IMR-90 (cell line): ENCODE results near the gene MPPED2. TPM values are rescaled to one million over a fixed set of nuclear protein-coding genes. Genes with fewer than 3 reads are reported as not detected.

Experiments used
- ATAC-seq: fragments of 200-7000 bp; cut with Tn5 transposase; 2 replicates; pipeline ENCODE4 v1.9.1; 2020; ENCODE audit warnings: low read depth, mild to moderate bottlenecking, moderate library complexity
- BruUV-seq: library from RNA; stranded (reverse); fragments of 400-500 nt; replicated peaks from 2 replicates; lab custom pipeline; 2021; lab: Mats Ljungman, UMichigan
- CTCF ChIA-PET: fragments of 300-600 bp; formaldehyde crosslinking; extraction: SDS; loops from one replicate; lab custom pipeline; 2021; ENCODE audit warnings: antibody characterized with exemption; lab: Yijun Ruan, JAX
- POLR2A ChIA-PET: fragments of 300-600 bp; sonication (Branson Sonifier 250); formaldehyde crosslinking; loops from one replicate; lab custom pipeline; 2022; ENCODE audit warnings: antibody characterized with exemption; ENCODE audit not compliant: unreplicated experiment; lab: Charles Lee
- DNase-seq: peaks from one replicate; pipeline ENCODE4 v3.0.0; 2013
- H2AFZ ChIP-seq: replicated peaks from 2 replicates; pipeline ENCODE3; 2013; ENCODE audit warnings: low read length, mild to moderate bottlenecking; ENCODE audit not compliant: poor library complexity
- H2AK5ac ChIP-seq: 2 replicates; pipeline ENCODE4 v1.6.1; 2013; ENCODE audit warnings: low read depth, low read length, inconsistent platforms
- H2AK9ac ChIP-seq: replicated peaks from 2 replicates; pipeline ENCODE3; 2013; ENCODE audit warnings: mild to moderate bottlenecking, low read depth, low read length, moderate library complexity; ENCODE audit not compliant: poor library complexity
- H2BK120ac ChIP-seq: 2 replicates; pipeline ENCODE4 v1.6.1; 2013; ENCODE audit warnings: low read depth, low read length, inconsistent platforms
- H2BK15ac ChIP-seq: 3 replicates; pipeline ENCODE4 v1.6.1; 2013; ENCODE audit warnings: low read depth, low read length, inconsistent platforms
- H2BK20ac ChIP-seq: 2 replicates; pipeline ENCODE4 v1.6.1; 2013; ENCODE audit warnings: low read depth, mild to moderate bottlenecking, inconsistent platforms, low read length, moderate library complexity
- H2BK5ac ChIP-seq: 2 replicates; pipeline ENCODE4 v1.6.1; 2013; ENCODE audit warnings: mild to moderate bottlenecking, low read depth, low read length, inconsistent platforms; ENCODE audit not compliant: poor library complexity, severe bottlenecking
- H3K14ac ChIP-seq: replicated peaks from 2 replicates; pipeline ENCODE4 v1.6.1; 2013; ENCODE audit warnings: low read depth, low read length, inconsistent platforms
- H3K18ac ChIP-seq: 2 replicates; pipeline ENCODE4 v1.6.1; 2013; ENCODE audit warnings: low read depth, low read length, control low read depth
- H3K23ac ChIP-seq: 2 replicates; pipeline ENCODE4 v1.6.1; 2013; ENCODE audit warnings: low read depth, low read length, inconsistent platforms
- H3K27ac ChIP-seq: 2 replicates; pipeline ENCODE4 v1.5.1; 2013; ENCODE audit warnings: mild to moderate bottlenecking, control low read depth, low read length; ENCODE audit not compliant: insufficient read depth
- H3K27me3 ChIP-seq: 2 replicates; pipeline ENCODE4 v1.6.1; 2013; ENCODE audit warnings: low read length; ENCODE audit not compliant: control insufficient read depth, insufficient read depth
- H3K36me3 ChIP-seq: 2 replicates; pipeline ENCODE4 v1.6.1; 2013; ENCODE audit warnings: low read length, mixed read lengths; ENCODE audit not compliant: control insufficient read depth, insufficient read depth
- H3K4ac ChIP-seq: 2 replicates; pipeline ENCODE4 v1.6.1; 2013; ENCODE audit warnings: low read depth, low read length, inconsistent platforms
- H3K4me1 ChIP-seq: 2 replicates; pipeline ENCODE4 v1.6.1; 2013; ENCODE audit warnings: low read length, mixed read lengths; ENCODE audit not compliant: control insufficient read depth, insufficient read depth
- H3K4me2 ChIP-seq: 2 replicates; pipeline ENCODE4 v1.6.1; 2013; ENCODE audit warnings: low read depth, mild to moderate bottlenecking, control low read depth, low read length, moderate library complexity
- H3K4me3 ChIP-seq: 2 replicates; pipeline ENCODE4 v1.5.1; 2013; ENCODE audit warnings: low read depth, mild to moderate bottlenecking, control low read depth, low read length, moderate library complexity; ENCODE audit not compliant: insufficient read depth
- H3K56ac ChIP-seq: 2 replicates; pipeline ENCODE4 v1.6.1; 2013; ENCODE audit warnings: low read length, inconsistent platforms; ENCODE audit not compliant: insufficient read depth; ENCODE audit errors: extremely low read depth
- H3K79me1 ChIP-seq, 2 experiments: 2 replicates each; pipeline ENCODE4 v1.6.1; 2013; ENCODE audit warnings: low read length in 2 of 2, inconsistent platforms in 1 of 2, low read depth in 1 of 2
- H3K9ac ChIP-seq: 2 replicates; pipeline ENCODE4 v1.6.1; 2013; ENCODE audit warnings: low read depth, low read length, control low read depth
- H3K9me1 ChIP-seq: 2 replicates; pipeline ENCODE4 v1.6.1; 2013; ENCODE audit warnings: low read length, inconsistent platforms; ENCODE audit not compliant: insufficient read depth
- H3K9me3 ChIP-seq: 2 replicates; pipeline ENCODE4 v1.6.1; 2013; ENCODE audit warnings: low read length; ENCODE audit not compliant: control insufficient read depth, insufficient read depth
- H4K20me1 ChIP-seq: 2 replicates; pipeline ENCODE4 v1.6.1; 2013; ENCODE audit warnings: low read length, inconsistent platforms; ENCODE audit not compliant: insufficient read depth
- H4K5ac ChIP-seq: 2 replicates; pipeline ENCODE4 v1.6.1; 2013; ENCODE audit warnings: mild to moderate bottlenecking, low read depth, low read length, control low read depth
- H4K8ac ChIP-seq, 2 experiments: 2 replicates each; pipeline ENCODE4 v1.6.1; 2013; ENCODE audit warnings: low read depth in 2 of 2, low read length in 2 of 2, control low read depth in 1 of 2, inconsistent platforms in 1 of 2
- H4K91ac ChIP-seq: 2 replicates; pipeline ENCODE4 v1.6.1; 2013; ENCODE audit warnings: low read depth, low read length, inconsistent platforms; ENCODE audit not compliant: insufficient read depth
- WGBS, 2 experiments: methylation state at CpG; one replicate each; pipeline versions ENCODE4 v1.1.5 to v1.1.7; 2013; ENCODE audit warnings: missing lambda C conversion rate in 2 of 2; ENCODE audit not compliant: insufficient read length in 1 of 2; ENCODE audit errors: extremely low coverage in 2 of 2; 5-methylcytosine and 5-hydroxymethylcytosine counted together
- dilution Hi-C: fragments of 300-500 bp; cut with HindIII; formaldehyde crosslinking; loops from one replicate; pipeline ENCODE4 v1.14.3; 2018; ENCODE audit warnings: low sequenced_read_pairs; ENCODE audit not compliant: unreplicated experiment
- in situ Hi-C: fragments of 300-500 bp; cut with MboI; formaldehyde crosslinking; loops from 3 replicates; pipeline ENCODE4 v1.14.3; 2019; ENCODE audit warnings: low sequenced_read_pairs, inconsistent platforms, mixed read lengths
- intact Hi-C: fragments of 100-400 bp; cut with micrococcal nuclease; formaldehyde crosslinking; loops from 2 replicates; pipeline ENCODE4 v1.10.0; 2022
- polyA plus RNA-seq, 3 experiments: library from polyadenylated mRNA; depleted of rRNA; stranded (reverse); fragments of >200 nt; gene quantifications; 2 replicates each; pipeline ENCODE4 v1.2.3, GENCODE V29; 2012; ENCODE audit warnings: low replicate concordance in 1 of 3
- total RNA-seq: library from RNA; depleted of rRNA; stranded (reverse); fragments of >200 nt; gene quantifications from 2 replicates; pipeline ENCODE4 v1.2.3, GENCODE V29; 2012
- TF ChIP-seq, protein P1 (sequence below): fragments of 150-350 bp; IDR thresholded peaks from 2 replicates; pipeline ENCODE4 v1.6.1; 2017; ENCODE audit warnings: mild to moderate bottlenecking, antibody characterized with exemption, low read length, low read depth

MPPED2 gene
- total and polyA plus RNA-seq, 2 of the 4 experiments (the other 2 are of a cell fraction) = 0.10 TPM; not detected in 1

DNA sequence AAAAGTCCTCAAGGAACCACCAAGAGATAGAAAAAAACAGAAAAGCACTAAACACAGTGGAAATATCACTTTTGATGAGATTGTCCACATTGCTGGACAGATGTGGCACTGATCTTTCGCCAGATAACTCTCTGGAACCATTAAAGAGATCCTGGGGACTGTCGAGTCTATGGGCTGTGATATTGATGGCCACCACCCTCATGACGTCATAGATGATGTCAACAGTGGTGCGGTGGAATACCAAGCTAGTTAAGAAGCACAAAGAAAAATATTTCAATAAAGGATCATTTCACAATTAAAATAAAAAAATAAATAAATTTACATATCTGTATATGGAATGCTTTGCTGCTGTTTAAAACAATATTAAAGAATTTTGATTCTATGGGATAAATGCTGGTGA, 217.8 kb downstream of the MPPED2 start:
- CTCF ChIA-PET = no interaction called here

More for the DNA sequence above, 217.8 kb downstream of the MPPED2 start:
- no peak for DNase-seq
- no peak overlapping the region for H2BK120ac ChIP-seq
- no peak overlapping the region for H2AK5ac ChIP-seq
- no peak overlapping the region for H2BK15ac ChIP-seq
- no peak overlapping the region for H3K18ac ChIP-seq
- no peaks in the 10 kb centered on the region for H3K79me1 ChIP-seq
- WGBS, 2 experiments = no CpG with 5 or more reads among the region's 4 CpGs
- intact Hi-C loops (no loop called here), dilution Hi-C loops (no loop called here), in situ Hi-C loops (no loop called here)
- POLR2A ChIA-PET = no interaction called here
- H3K4me1 ChIP-seq = no peaks in the 10 kb centered on the region; the same call in 1 of the 2 replicates
- no peak overlapping the region for H3K4me2 ChIP-seq
- no peak overlapping the region for H4K8ac ChIP-seq
- TF ChIP-seq, protein P1, sequence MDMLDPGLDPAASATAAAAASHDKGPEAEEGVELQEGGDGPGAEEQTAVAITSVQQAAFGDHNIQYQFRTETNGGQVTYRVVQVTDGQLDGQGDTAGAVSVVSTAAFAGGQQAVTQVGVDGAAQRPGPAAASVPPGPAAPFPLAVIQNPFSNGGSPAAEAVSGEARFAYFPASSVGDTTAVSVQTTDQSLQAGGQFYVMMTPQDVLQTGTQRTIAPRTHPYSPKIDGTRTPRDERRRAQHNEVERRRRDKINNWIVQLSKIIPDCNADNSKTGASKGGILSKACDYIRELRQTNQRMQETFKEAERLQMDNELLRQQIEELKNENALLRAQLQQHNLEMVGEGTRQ = no peak
- H3K4ac ChIP-seq = no peak overlapping the region
- no peak overlapping the region for H3K56ac ChIP-seq
- H4K20me1 ChIP-seq = no peaks in the 10 kb centered on the region
- no peak overlapping the region for H4K91ac ChIP-seq
- H3K9ac ChIP-seq = no peak overlapping the region
- H3K27me3 ChIP-seq = no peaks in the 10 kb centered on the region
- H3K9me3 ChIP-seq = no peaks in the 10 kb centered on the region
- no peak for ATAC-seq
- BruUV-seq = no TSS peak
- H3K23ac ChIP-seq = no peak overlapping the region
- H3K4me3 ChIP-seq = no peak overlapping the region
- no peak overlapping the region for H4K5ac ChIP-seq
- no peaks in the 10 kb centered on the region for H3K9me1 ChIP-seq
- H2BK5ac ChIP-seq = no peak overlapping the region
- no peak overlapping the region for H3K14ac ChIP-seq
- H2BK20ac ChIP-seq = no peak overlapping the region
- no peaks in the 10 kb centered on the region for H3K36me3 ChIP-seq
- no peak overlapping the region for H2AK9ac ChIP-seq
- H3K27ac ChIP-seq = no peak overlapping the region
- H2AFZ ChIP-seq = no peak overlapping the region
